ENCODE data around the gene OR8B3.

GRCh38 chr11:124394408-124394807 is 4.4 kb downstream of the OR8B3 start:
- no peak for TF ChIP-seq ZBTB21 (CRISPR knock-in tag; IDR thresholded peaks at IDR 0.05; ENCODE audit: borderline replicate concordance)
- TF ChIP-seq TP53 (CRISPR knock-in tag; IDR thresholded peaks at IDR 0.05): no peak
- TF ChIP-seq CTCF (IDR thresholded peaks at IDR 0.05): no peak
- no peak for TF ChIP-seq JUN (CRISPR knock-in tag; IDR thresholded peaks at IDR 0.05)
- no peak for TF ChIP-seq FOXK1 (CRISPR knock-in tag; IDR thresholded peaks at IDR 0.05)
